Retina (tissue), 1 donor: Measurements from ENCODE around the gene ST8SIA5.
"Not testable (repeated sequence)": the region's sequence is repeated elsewhere in the genome, so short reads cannot be mapped to it uniquely, and the experiment has no call there.

Source experiments
- DNase-seq: peaks from one replicate; pipeline ENCODE4 v3.0.0-alpha.2; 2016

ST8SIA5 gene, protein sequence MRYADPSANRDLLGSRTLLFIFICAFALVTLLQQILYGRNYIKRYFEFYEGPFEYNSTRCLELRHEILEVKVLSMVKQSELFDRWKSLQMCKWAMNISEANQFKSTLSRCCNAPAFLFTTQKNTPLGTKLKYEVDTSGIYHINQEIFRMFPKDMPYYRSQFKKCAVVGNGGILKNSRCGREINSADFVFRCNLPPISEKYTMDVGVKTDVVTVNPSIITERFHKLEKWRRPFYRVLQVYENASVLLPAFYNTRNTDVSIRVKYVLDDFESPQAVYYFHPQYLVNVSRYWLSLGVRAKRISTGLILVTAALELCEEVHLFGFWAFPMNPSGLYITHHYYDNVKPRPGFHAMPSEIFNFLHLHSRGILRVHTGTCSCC

GRCh38 chr18:46756559-46757201 lies at the start of gene ST8SIA5:
Gene ST8SIA5, minus strand, starts transcription at chr18:46757053. Its CDS starts 545 bp downstream, at chr18:46756508.
- DNase-seq, result peak; percentile 76

- DNase-seq, result not testable (repeated sequence)
Measured at GRCh38 chr18:46795945-46796344, 39.1 kb upstream of the ST8SIA5 start.

- DNase-seq, result no peak
Measured at GRCh38 chr18:46794607-46795006, 37.8 kb upstream of the ST8SIA5 start.

GRCh38 chr18:46793565-46793964 lies 36.7 kb upstream of the ST8SIA5 start:
- no peak for DNase-seq

- no peak for DNase-seq
Measured at GRCh38 chr18:46789088-46789487, 32.2 kb upstream of the ST8SIA5 start.

DNA sequence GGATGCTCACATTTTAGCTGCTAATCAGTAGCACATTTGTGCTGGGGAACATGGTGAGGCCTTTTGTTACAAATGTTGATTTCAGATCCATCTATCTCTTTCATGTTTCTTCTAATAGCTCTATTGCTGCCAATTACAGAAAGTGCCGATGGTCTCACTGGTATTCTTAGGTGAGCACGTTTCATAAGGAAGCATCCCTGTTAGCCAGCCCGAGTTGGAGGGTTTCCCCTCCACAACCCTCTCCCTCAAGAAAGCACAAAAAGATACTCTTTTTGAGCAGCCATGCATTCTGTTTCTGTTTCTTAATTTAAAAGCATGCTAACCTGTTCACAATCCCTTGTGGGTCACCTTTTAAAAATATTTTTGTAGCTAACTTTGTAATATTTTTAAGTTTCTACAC lies 30.8 kb upstream of the ST8SIA5 start:
- DNase-seq, result no peak

DNA sequence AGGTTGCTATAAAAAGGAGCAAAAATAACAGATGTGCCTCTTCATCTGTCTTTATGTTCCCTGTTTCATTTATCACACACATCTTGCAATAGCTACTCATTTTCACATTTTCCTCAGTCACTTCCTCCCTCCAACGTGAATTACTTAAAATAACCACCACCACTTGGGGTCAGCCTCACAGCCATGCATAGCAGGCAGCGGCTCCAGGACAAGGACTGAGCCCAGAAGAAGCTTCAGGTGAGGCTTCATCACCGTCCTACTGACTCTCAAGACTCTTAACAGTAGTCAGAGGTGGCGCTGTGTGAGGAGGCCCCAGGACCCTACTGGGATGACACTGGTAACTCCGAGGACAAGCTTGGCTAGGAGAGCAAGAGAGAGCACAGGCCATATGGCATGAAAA lies 15.5 kb upstream of the ST8SIA5 start:
- DNase-seq, result no peak

DNA sequence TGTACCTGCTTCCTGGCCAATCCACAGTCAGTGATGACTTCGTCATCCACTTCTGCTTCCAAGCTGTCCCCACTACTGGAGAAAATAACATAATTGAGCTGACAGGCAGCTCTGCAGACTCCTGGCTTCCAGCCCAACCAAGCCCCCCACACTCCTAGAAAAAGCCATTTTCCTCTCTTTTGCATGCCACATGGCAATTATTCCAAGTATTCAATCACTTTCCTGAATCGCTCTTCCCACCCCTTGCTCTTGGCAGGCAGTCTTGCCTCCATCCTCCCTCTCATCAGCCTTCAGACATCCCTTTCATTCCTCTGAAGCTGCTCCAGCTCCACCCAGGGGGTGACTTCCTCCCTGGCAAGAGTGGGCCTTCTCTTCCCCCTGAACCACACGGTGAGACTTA lies 14.3 kb upstream of the ST8SIA5 start:
- peak; percentile 50 for DNase-seq

DNA sequence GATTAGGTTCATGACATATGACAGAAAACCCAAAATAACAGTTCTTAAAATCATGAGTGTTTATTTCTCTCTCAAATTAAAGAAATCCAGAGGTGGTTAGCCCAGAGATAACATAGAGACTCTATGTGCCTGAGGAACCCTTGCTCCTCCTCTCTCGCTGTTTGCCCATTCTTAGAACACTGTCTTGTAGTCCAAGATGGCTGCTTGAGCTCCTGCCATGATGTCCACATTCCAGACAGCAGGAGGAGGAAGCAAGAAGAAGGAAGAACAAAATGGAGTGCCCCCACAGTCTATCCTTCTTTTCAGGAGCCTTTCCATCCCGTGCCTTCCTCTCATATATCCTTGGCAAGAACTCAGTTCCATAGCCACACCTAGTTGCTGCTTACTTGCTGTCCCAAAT lies 13.9 kb upstream of the ST8SIA5 start:
- DNase-seq, result no peak

GRCh38 chr18:46768166-46768921 lies 11.5 kb upstream of the ST8SIA5 start:
- no peak for DNase-seq

GRCh38 chr18:46767217-46767616 lies 10.4 kb upstream of the ST8SIA5 start:
- DNase-seq, result no peak

DNA sequence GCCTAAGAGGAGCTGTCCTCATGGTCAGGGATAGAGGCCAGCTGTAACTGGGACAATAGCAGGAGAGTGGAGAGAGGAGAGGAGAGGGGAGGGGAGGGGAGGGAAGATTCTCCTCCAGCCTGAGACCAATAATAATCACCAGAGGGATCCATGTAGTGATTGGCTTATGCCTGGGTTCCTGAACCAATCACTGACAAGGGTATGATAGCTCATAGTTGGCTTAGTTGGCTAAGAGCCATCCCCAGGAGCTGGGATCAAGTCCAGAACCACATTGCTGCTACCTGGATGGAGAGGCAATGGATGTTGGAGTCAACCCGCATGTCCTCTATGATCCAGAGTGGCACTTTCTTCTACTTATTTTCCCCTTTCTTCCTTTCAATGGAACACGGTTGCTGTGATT lies 7.7 kb upstream of the ST8SIA5 start:
- DNase-seq, result no peak

- DNase-seq, result peak; percentile 54
Measured at GRCh38 chr18:46761059-46761769, 4.4 kb upstream of the ST8SIA5 start.

- peak; percentile 25 for DNase-seq
Measured at GRCh38 chr18:46759890-46760289, 3.0 kb upstream of the ST8SIA5 start.

DNA sequence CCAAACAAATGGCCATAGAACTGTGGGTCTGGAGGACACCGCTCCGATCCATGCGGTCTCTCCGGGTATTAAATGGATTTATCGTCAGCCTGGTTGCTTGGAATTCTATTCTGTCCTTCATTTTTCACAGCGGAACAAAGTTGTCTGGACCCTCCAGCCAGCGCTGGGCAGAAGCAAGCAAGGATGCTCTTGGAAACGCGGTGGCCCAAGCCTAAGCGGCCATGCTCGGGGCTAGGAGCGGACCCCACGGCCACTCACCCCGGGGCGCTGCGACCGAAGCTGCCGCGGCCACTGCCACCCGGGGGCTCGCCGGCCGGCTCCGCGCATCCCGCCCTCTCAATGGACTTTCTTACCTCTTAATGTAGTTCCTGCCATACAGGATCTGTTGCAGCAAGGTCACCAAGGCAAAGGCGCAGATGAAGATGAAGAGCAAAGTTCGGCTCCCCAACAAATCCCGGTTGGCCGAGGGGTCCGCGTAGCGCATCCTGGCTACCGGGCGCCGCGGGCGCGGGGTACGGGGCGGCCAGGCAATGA lies 761 bp downstream of the ST8SIA5 start:
- peak; percentile 70 for DNase-seq

DNA sequence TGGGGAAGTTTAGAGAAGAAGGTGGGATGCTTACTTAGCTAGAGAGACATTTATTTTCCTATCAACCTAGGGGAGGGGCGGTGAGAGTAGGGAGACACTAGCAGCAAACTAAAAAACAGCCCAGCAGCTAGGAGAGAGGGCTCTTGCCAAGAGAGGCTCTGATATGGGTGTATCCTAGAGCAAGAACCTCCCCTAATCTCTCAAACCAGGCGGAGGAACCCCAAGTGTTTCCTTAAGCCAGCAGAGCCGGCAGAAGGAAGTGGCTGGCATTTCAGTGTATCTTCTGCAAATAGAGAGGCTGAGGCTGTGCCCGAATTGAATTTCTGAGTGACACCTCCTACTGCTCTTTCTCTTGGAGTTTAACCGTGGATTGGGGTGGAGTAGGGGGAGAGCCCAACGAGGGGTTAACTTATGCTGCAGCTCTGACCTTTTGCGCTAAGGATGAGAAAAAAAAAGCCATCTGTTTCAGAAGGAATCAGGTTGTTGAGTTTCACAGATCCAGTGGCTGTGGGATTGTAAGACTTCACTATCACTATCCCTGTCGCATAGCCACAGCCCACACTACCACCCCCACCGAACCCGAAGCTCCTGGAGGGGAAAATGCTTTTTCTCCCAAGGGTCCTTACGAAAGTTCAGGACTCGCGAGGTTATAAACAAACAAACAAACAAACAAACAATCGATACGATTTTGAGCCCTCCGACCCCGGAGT lies 1.4 kb downstream of the ST8SIA5 start:
- peak; percentile 38 for DNase-seq

DNA sequence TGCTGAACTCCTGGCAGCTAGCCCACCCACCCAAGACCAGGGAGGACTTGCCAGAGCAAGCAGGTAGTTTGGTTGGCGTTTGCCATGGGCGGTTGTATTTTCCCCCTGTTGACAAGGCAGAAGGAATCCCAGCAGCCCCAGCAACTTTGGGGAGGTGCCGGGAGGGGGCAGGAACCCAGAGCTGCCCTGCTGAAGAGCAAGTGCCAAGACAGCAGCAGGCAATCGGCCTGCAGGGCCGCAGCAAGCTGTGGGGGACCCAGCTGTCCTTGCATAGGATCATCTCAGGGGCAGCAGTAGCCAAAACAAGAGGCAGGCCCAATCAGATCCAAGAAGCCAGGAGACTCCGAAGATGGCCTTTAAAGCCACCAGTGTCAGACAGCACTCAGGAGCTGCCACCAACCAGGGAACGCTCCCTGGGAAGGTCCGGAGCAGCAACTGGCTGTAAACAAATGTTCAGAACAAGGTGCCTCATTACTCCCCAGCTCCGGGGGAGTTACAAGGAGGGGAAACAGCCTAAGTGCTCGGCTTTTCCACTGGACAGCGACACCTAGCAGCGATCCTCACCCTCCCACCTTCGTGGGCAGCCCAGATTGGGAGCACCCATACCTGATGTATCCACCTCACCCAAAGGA lies 2.1 kb downstream of the ST8SIA5 start:
- peak; percentile 43 for DNase-seq

GRCh38 chr18:46754188-46754587 lies 2.7 kb downstream of the ST8SIA5 start:
- DNase-seq, result no peak

DNA sequence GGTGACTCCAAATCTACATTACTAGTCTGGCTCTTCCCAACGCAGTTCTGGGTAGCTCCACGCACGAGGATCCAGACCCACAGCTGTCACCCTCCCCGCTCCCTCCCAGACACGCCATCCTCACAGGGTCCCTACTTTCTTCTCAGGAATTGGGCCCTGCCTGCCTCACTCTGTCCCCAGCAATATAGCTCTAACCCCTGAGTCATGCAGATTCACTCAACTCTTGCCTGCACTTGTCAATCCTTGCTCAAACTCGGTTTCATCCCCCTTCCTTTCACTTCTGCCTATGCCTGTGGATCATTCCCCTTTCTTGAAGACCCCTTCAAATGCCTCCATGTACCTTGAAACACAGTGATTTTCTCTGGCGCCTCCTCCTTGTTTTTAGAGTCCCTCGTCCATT lies 5.0 kb downstream of the ST8SIA5 start:
- DNase-seq, result no peak

GRCh38 chr18:46750626-46751025 lies 6.2 kb downstream of the ST8SIA5 start:
- DNase-seq, result no peak

DNA sequence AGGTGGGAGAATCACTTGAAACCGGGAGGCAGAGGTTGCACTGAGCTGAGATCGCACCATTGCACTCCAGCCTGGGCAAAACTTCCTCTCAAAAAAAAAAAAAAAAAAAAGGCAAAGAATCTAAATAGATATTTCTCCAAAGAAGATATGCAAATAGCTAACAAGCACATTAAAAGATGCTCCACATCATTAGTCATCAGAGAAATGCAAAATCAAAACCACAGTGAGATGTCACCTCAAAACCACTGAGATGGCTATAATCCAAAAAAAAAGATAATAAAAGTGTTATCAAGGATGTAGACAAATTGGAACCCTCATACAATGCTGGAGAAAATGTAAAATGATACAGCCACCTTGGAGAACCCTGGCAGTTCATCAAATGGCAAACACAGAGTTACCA lies 8.4 kb downstream of the ST8SIA5 start:
- DNase-seq, result no peak

- DNase-seq, result no peak
Measured at GRCh38 chr18:46740046-46740445, 16.8 kb downstream of the ST8SIA5 start.
